22Rv1 (cell line): ENCODE measurements around the gene SLC43A1.

ENCODE experiments used
- H3K27ac ChIP-seq: fragments of 450-650 bp; 2 replicates; pipeline ENCODE4 v1.5.1; 2017
- ZFX ChIP-seq: fragments of 450-650 bp; IDR thresholded peaks from 2 replicates; pipeline ENCODE4 v1.6.1; 2017; ENCODE audit warnings: antibody characterized with exemption, borderline replicate concordance
- TF ChIP-seq, protein P1 (sequence below): fragments of 450-650 bp; IDR thresholded peaks from 2 replicates; pipeline ENCODE4 v1.5.1; 2017; ENCODE audit warnings: mild to moderate bottlenecking

SLC43A1 gene

DNA sequence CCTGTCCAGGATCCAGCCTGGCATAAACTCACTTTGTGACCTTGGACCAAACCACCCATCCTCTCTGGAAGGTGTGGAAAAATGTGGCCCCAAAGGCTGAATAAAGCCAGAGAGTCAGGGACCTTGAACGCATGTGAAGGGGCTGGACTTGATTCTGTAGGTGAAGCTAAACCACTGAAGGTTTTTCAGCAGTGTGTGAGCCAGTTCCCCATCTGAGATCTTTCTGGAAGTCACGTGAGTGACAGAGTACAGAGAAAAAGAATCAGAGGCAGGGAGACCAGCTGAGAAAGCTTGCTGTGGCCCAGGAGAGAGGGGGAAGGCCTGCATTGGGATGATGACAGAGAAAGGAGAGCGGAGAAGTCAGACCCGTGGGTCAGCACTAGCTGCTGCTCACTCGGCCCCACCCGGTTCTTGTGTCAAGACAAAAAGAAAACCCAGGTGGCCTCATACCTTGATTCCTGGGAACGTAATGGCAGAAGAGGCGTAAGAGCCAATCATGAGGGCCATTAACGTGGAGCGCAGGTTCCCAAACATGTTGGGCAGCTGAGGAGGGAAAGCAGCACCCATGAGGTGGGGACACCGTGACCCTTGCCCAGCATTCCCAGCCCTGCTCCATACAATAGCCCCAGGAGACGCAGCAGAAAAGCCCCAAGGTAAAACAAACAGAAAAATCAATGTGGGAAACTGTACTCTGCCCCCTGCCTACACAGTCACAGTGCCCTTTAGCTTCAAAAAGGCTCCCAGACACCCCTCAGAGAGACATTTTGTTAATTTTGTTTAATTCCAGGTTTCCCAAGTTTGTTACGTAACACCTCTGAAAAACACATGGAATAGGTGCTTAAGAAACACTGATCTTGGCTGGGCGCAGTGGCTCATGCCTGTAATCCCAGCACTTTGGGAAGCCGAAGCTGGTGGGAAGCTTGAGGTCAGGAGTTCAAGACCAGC lies 17.9 kb downstream of the SLC43A1 start:
- peak overlapping the region; percentile 71 for H3K27ac ChIP-seq
- TF ChIP-seq, protein P1, sequence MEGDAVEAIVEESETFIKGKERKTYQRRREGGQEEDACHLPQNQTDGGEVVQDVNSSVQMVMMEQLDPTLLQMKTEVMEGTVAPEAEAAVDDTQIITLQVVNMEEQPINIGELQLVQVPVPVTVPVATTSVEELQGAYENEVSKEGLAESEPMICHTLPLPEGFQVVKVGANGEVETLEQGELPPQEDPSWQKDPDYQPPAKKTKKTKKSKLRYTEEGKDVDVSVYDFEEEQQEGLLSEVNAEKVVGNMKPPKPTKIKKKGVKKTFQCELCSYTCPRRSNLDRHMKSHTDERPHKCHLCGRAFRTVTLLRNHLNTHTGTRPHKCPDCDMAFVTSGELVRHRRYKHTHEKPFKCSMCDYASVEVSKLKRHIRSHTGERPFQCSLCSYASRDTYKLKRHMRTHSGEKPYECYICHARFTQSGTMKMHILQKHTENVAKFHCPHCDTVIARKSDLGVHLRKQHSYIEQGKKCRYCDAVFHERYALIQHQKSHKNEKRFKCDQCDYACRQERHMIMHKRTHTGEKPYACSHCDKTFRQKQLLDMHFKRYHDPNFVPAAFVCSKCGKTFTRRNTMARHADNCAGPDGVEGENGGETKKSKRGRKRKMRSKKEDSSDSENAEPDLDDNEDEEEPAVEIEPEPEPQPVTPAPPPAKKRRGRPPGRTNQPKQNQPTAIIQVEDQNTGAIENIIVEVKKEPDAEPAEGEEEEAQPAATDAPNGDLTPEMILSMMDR = no peak
- TF ChIP-seq ZFX = no peak

DNA sequence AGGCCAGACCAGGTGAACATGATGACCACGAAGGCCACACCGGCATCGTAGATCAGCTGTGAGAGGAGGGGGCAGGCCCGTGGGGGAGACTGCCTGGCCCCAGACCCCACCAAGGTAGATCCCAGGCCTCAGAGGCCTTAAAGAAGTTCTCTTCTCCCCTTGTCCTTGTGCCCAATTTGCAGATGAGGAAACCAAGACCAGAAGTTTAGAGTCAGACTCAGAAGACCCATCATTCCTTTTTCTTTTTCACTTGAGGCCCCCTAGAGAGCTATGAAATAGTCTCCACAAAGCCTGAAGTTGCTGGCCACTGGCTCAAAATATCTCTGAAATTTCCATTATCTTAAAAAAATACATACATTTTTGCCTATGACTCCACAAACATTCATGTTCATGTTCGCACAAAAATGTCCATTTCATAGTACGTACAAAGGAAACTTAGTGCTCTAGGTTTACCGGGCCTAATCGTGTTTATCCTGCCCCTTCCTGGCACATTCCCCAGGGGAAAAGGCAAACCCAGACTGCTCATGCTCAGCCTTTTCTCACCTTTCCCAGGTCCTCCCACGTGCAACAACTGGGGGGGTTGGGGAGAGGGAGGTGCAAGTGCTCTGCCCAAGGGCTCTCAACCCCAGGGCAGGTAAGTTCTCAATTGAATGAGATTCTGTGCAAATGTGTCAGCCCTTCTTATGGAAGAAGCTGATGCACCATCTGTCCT lies 19.2 kb downstream of the SLC43A1 start:
- no peak overlapping the region for H3K27ac ChIP-seq
- TF ChIP-seq, protein P1 = no peak
- no peak for TF ChIP-seq ZFX

DNA sequence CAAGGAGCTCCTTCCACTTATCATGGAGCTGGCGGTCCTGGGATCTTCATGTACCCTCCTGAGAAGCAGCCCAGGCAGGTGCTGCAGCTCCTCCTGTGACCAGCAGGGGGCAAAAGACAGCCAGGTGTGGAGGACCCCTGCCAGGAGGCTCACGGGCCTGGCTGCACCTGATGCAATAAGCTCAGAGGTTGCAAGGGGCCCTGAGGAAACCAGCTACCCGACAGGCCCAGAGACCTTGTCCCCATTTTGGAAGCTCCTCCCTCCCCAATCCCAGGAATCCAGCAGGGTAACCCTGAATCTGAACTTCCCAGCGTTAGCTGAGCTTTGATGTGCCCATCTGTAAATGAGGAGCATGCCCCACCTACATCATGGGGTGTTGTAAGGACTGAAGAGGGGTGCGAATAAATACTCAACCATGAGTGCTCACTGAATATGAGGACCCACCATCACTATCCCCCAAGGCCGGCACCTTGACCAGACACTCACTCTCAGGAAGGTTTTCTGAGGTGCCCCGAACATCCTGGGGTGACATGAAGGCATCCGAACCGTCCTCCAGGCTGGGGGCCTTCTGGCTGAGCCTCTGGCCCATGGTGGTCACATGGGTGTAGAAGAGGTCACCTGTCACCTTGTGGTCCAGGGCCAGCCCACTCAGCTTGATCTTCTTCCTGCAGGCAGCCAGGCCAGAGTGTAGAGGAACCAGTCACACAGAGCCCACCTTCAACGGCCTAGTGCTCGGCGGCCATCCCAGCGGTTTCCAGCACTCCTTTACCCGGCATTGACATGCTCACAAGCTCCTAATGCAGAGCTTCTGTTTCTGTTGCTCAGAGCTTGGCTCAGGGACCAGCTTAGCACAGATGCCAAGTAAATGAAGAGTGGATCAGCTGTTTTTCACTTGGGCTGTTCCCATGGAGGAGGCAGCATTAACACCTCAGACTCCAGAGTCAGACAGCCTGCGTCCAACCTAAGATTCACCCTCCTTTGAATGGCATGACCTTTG lies 21.7 kb downstream of the SLC43A1 start:
- no peak for TF ChIP-seq ZFX
- TF ChIP-seq, protein P1 = peak; percentile 89
- peak overlapping the region; percentile 59 for H3K27ac ChIP-seq

DNA sequence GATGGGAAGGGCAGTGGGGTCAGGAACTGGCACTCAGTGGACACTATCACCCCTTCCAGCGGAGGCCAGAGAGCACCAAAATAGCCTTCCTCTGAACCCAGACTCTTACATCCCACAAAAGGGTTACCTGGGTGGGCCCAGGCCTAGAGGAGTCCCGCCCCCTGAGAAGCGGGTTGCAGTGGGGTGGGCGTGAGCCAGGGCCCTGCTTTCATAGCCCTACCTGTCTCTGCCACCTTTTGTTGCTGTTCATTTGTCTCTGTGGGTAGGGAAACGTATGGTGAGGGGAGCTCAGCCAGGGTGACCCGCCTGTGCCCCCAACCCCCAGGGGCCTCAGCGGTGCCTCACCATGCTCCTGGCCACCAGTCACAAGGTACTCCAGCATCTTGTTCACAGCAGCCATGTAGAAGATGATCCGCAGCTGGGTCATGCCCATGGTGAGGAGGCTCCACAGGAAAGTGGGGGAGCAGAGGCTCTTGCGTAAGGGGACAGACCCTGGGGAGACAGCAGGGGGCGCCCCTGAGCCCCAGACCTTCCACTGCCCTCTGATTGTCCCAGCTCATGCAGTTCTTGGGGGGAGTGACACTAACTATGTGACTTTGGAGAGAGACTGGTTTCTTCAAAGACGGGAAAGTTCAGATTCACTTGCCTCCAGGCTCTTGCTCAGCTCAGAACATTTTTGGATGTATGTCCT lies 24.0 kb downstream of the SLC43A1 start:
- no peak overlapping the region for H3K27ac ChIP-seq

DNA sequence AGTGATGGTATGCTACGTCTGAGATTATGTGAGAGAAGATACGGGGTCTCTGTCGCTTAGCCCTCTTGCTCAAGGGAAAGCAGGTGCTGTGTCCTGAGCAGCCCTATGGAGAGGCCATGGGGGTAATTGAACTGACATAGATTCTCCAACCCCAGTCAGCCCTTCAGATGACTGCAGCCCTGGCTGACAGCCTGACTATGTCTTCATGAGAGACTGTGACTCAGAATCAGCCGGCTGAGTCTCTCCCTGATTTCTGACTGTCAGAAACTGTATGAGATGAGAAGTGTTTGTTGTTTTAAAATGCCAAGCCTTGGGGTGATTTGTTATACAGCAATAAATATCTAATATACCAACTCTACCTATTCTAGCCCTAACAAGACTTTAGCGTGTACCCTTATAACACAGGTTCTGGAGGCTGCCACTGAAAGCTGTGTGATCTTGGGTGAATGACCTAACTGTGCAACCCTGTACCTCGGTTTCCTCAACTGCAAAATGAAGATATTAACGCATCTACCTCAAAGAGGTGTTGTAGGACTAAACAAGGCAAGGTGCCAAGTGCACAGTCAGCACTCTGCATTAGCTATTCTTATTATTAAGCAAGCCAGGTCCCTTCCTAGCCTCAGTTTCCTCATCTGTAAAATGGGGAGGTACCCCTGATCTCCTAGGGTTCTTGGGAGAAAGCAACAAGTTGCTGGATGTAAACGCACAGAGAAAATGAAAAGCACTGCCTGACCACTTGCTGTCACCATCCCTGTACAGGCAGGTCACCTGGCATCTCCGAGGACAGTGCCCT lies 24.9 kb downstream of the SLC43A1 start:
- TF ChIP-seq ZFX = no peak
- TF ChIP-seq, protein P1 = no peak
- H3K27ac ChIP-seq = no peak overlapping the region

More for the DNA sequence above, 24.0 kb downstream of the SLC43A1 start:
- TF ChIP-seq, protein P1 = peak; percentile 73
- no peak for TF ChIP-seq ZFX
